ENCODE data around the gene PLCH2.

- TF ChIP-seq POLR2AphosphoS5 (IDR thresholded peaks at IDR 0.05; ENCODE audit: low read depth, low read length) (no peak), POLR2A (IDR thresholded peaks at IDR 0.05; ENCODE audit: low read depth, low read length) (no peak), TAF1 (IDR thresholded peaks at IDR 0.05; ENCODE audit: borderline replicate concordance, low read depth, low read length) (no peak)
These were observed 19.5 kb downstream of the PLCH2 start for GRCh38 chr1:2495546-2495945.

Measured in GM12892 (cell line).